ENCODE results near the gene PLOD1.
"Not testable (repeated sequence)": the region's sequence is repeated elsewhere in the genome, so short reads cannot be mapped to it uniquely, and the experiment has no call there.

The PLOD1 gene

GRCh38 chr1:11981378-11982009 is 47.0 kb downstream of the PLOD1 start:
- DNase-seq = no peak

DNA sequence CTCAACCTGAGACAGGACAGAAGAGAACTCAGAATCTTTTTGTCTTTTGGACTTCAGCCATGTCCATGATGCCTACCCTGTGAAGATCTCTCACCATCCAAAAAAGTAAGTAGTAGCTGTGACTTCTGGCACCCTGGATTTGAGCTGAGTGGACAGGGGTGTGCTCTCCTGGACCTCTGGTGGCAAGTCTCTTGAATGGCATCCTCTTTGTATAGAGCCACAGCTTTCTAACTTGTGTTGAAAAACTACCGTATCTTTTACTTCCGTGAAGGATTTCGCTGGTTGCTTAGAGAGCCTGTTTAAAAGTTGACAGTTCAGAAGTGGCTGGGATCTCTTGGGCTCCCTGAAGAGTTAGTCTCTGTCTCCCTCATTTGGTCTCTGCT is 47.5 kb downstream of the PLOD1 start:
- no peak for DNase-seq

- DNase-seq = no peak
Measured at GRCh38 chr1:11984121-11984520, 49.6 kb downstream of the PLOD1 start.

DNA sequence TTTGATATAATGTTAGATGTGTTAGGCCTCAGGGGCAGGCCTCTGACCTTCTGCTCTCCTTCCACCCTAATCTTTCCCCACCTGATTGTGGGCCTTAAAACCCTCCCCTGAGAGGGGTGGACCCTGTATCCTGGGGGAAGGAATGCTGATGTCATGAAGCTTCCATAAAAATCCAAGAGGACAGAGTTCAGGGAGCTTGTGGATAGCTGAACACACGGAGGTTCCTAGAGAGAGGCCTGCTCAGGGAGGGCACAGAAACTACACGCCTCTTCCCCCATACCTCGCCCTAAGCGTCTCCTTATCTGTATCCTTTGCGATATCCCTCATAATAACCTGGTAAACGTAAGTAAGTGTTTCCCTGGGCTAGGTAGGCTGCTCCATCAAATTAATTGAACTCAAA is 50.1 kb downstream of the PLOD1 start:
- no peak for DNase-seq

- DNase-seq = no peak
Measured at GRCh38 chr1:11985171-11985570, 50.7 kb downstream of the PLOD1 start.

DNA sequence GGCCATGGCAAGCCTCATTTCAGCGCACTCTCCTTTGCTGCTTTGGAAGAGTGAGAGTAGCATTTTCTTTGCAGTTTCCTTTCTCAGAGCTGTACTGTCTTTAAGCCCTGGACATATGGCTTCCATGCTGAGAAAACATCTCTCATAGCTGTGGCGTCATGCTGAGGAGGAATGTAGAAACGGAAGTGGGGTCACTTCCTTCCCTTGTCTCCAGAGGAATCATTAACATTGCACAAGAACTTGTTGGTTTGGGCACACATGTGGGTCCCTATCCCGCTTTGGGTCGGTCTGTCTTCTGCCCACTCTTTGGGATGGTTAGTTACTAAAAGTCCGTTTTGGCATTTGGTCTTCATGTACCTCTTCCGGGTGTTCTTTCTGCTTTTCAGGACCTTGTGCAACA is 51.3 kb downstream of the PLOD1 start:
- no peak for DNase-seq

- no peak for DNase-seq
Measured at GRCh38 chr1:11989669-11990068, 55.2 kb downstream of the PLOD1 start.

DNA sequence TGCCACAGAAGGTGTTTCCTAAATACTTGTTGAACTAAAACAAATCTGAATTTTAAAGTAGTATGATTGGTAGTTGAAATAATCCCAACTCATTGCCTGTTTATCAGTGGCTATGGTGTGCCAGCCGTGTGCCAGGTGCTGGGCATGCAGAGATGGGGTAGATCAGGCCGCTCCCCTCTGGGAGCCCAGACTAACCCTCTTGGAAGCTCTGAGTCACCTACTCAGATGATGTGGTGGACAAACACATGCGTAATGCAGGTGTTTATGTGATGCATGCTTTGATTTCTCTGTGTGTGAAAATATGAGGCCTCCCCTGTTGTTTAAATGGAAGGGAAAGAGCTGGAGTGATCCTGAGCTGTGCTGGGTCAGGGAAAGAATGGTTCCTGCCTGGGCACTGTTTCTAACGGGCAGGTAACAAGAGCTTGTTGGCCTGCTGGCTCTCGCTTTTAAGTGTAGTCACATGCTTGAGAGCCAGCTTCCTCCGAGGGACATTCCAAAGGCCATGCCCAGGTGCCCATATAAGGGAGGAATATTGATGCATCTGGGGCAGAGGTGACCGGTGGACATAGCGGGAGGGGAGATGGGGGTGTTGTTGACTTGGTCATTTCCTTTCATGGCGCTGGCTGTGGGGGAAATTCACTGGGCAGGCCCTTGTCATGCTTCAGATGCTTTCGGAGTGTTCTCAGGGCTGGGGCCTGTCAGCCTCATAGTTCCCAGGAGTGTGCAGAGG is 56.0 kb downstream of the PLOD1 start:
- no peak for DNase-seq

GRCh38 chr1:11991969-11992676 is 57.6 kb downstream of the PLOD1 start:
- no peak for DNase-seq

DNA sequence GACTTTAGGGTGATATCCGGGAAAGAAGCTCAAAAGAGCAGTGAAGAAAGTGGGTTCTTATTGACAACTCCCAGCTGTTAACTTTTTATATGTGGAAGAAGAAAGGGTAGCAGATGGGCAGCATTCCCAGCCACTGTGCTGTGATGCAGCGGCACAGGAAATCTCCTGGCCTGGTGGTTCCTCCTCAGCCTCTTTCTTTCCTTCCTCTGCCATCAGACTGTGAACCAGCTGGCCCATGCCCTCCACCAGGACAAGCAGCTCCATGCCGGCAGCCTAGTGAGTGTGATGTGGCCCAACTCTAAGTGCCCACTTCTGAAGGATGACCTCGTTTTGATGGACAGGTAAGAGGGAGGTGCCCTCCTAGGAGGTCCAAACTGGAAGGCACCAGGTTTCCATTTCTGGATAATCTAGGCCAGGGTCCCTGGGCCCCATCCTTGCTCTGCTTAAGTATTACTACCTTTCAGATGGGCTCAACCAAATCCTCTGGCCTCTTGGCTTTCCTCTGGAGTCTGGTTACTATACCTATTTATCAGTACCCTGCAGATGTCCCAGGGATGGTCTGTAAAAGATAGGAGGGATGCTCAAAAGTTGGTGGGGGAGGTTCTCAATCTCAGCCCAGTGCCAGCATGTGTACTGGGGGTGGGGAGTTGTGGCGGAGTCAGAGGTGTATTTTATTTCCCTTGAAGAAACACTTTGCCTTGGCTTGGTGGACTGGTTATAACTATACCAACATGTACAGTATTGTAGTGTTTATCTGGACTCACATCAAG is 62.7 kb downstream of the PLOD1 start:
- no peak for DNase-seq

- DNase-seq = no peak
Measured at GRCh38 chr1:11998636-11999035, 64.1 kb downstream of the PLOD1 start.

GRCh38 chr1:11999236-11999635 is 64.7 kb downstream of the PLOD1 start:
- no peak for DNase-seq

- DNase-seq = no peak
Measured at GRCh38 chr1:12001249-12001917, 66.9 kb downstream of the PLOD1 start.

DNA sequence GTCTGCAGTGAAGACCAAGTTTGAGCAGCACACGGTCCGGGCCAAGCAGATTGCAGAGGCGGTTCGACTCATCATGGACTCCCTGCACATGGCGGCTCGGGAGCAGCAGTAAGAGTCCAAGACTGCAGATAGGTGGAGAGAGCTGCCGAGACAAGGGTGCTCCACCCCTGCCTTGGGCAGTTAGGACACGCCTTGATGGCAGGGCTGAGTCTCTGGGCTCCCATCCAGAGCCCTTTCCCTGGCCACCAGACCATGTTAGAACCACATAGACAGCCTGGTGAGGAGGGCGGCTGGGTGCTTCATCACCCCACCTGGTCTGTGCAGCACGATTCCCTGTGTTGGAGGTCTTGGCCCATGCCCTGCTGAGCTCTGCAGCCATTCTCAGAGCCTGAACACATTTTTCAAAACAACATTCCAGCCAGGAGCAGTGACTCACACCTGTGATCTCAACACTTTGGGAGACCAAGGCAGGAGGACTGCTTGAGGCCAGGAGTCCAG is 67.5 kb downstream of the PLOD1 start:
- no peak for DNase-seq

GRCh38 chr1:12003762-12004161 is 69.2 kb downstream of the PLOD1 start:
- no peak for DNase-seq

DNA sequence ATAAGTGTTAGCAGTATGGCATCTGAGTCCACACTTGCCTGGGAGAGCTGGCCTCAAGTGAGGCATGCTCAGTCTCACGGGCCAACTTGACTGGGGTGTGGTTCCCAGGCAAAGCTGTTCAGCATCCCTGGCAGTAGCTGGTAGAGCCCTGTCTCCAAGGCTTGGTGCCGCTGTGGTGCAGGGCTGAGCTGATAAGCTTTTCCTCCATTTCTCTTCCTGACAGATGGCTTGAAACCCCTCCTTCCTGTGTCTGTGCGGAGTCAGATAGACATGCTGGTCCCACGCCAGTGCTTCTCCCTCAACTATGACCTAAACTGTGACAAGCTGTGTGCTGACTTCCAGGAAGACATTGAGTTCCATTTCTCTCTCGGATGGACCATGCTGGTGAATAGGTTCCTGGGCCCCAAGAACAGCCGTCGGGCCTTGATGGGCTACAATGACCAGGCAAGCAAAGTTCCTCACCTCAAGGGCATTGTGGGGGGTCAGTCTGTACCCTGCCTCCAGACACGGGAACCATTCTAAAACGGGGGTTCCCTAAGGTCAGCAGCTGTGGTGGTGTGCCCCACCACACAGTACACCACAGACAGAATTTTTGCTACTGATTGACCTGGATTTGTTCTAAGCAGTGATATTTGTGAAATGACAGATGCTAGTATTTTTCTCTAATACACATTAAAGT is 71.1 kb downstream of the PLOD1 start:
- no peak for DNase-seq

- DNase-seq = no peak
Measured at GRCh38 chr1:12006167-12006921, 71.8 kb downstream of the PLOD1 start.

DNA sequence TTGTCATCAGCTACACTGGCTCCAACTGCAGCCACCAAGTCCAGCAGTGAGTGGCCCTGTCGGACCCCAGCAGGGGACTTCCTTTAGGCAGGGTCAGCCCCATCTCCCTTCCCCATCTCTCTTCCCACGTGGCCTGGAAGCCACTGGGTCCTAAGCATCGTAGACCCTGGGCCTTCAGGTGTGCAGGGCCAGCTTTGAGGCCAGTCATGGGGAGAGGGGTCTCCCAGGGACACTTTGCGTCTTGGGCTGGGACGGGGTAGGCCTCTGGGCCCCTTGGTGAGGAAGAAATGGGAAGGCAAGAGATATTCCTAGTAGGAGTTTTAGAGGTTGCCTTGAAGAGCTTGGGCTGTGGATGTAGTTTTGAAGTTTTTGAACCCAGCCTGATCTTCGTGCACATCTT is 72.7 kb downstream of the PLOD1 start:
- DNase-seq = no peak

DNA sequence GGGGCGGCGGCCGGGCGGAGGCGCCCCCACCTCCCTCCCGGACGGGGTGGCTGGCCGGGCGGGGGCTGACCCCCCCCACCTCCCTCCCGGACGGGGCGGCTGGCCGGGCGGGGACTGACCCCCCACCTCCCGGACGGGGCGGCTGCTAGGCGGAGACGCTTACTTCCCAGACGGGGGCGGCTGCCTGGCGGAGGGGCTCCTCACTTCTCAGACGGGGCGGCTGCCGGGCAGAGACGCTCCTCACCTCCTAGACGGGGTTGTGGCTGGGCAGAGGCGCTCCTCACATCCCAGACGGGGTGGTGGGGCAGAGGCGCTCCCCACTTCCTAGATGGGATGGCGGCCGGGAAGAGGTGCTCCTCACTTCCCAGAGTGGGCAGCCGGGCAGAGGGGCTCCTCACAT is 73.8 kb downstream of the PLOD1 start:
- not testable (repeated sequence) for DNase-seq

DNA sequence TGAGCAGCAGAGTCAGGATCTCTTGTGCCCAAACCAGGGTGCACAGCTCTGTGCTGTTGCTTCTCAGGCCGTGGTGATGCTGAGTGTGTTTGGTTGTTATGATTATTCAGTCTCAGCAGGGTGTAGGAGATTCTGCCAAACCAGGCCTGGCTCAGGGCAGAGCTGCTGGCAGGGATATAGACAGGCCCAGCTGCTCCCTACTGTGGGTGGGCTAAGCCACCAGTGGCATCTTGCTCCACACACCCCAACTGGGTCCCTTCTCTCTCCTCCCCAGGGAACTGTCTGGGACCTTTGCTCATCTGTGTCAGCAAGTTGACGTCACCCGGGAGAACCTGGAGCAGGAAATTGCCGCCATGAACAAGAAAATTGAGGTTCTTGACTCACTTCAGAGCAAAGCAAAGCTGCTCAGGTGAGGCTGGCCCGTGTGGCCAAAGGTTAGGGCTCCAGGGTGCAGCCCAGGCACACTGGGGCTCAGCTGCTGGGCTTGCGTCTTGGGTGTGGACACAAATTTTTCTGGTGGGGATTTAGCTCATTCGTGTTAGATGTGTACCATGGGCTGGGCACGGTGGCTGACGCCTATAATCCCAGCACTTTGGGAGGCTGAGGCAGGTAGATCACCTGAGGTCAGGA is 74.9 kb downstream of the PLOD1 start:
- DNase-seq = no peak
